Ishikawa (cell line): ENCODE data around the gene CGB1.

Experiments
- CEBPB ChIP-seq: IDR thresholded peaks from 2 replicates; pipeline ENCODE4 v1.6.1; 2012
- CREB1 ChIP-seq: IDR thresholded peaks from 2 replicates; pipeline ENCODE4 v1.6.1; 2012; ENCODE audit warnings: low read depth
- EGR1 ChIP-seq: IDR thresholded peaks from 2 replicates; pipeline ENCODE4 v1.6.1; 2012
- EP300 ChIP-seq: IDR thresholded peaks from 2 replicates; pipeline ENCODE4 v1.6.1; 2012; ENCODE audit warnings: borderline replicate concordance
- FOXM1 ChIP-seq: IDR thresholded peaks from 2 replicates; pipeline ENCODE4 v1.6.1; 2012; ENCODE audit warnings: low read depth, borderline replicate concordance
- MAX ChIP-seq: IDR thresholded peaks from 2 replicates; pipeline ENCODE4 v1.6.1; 2012
- RAD21 ChIP-seq: IDR thresholded peaks from 2 replicates; pipeline ENCODE4 v1.6.1; 2012; ENCODE audit warnings: low read depth
- REST ChIP-seq: IDR thresholded peaks from 2 replicates; pipeline ENCODE4 v1.6.1; 2012; ENCODE audit warnings: low read depth, mild to moderate bottlenecking
- TAF1 ChIP-seq: IDR thresholded peaks from 2 replicates; pipeline ENCODE4 v1.6.1; 2012; ENCODE audit warnings: low read depth, mild to moderate bottlenecking
- TCF12 ChIP-seq: IDR thresholded peaks from 2 replicates; pipeline ENCODE4 v1.6.1; 2012; ENCODE audit warnings: low read depth
- TEAD4 ChIP-seq: IDR thresholded peaks from 2 replicates; pipeline ENCODE4 v1.6.1; 2012
- USF1 ChIP-seq: IDR thresholded peaks from 2 replicates; pipeline ENCODE4 v1.6.1; 2012
- YY1 ChIP-seq: IDR thresholded peaks from 2 replicates; pipeline ENCODE4 v1.6.1; 2012; ENCODE audit warnings: low read depth

- TF ChIP-seq CREB1 (no peak), CEBPB (no peak), USF1 (no peak), YY1 (no peak), RAD21 (no peak), FOXM1 (no peak), EGR1 (no peak), TEAD4 (no peak), EP300 (no peak), REST (no peak), MAX (no peak), TCF12 (no peak), TAF1 (no peak)
Measured at GRCh38 chr19:49017666-49018351, 18.9 kb downstream of the CGB1 start.
